ENCODE results near the gene RAF1.

Gene RAF1

GRCh38 chr3:12663936-12664908 lies at the start of gene RAF1:
Gene RAF1, minus strand, starts transcription at chr3:12664117. Its CDS starts 45,396 bp downstream, at chr3:12618721.
- H3K4me3 ChIP-seq (ENCODE audit: low read length) = peak within 1 kb of the TSS; percentile 91
- peak; percentile 99 for DNase-seq (ENCODE audit: low read depth)
- TF ChIP-seq CTCF (conservative IDR thresholded peaks at IDR 0.05; ENCODE audit: low read length) = 0 out of 2 replicates have a peak, but pooled peaks have one; percentile 9

GRCh38 chr3:12710062-12710461 lies 46.1 kb upstream of the RAF1 start:
- no peak for TF ChIP-seq CTCF (conservative IDR thresholded peaks at IDR 0.05; ENCODE audit: low read length)
- no peak for DNase-seq (ENCODE audit: low read depth)
- H3K4me3 ChIP-seq (ENCODE audit: low read length) = no peak overlapping the region

- TF ChIP-seq CTCF (conservative IDR thresholded peaks at IDR 0.05; ENCODE audit: low read length) = no peak
- no peak for DNase-seq (ENCODE audit: low read depth)
- H3K4me3 ChIP-seq (ENCODE audit: low read length) = no peak overlapping the region
Observed at GRCh38 chr3:12709334-12709733, 45.4 kb upstream of the RAF1 start.

- peak; percentile 88 for DNase-seq (ENCODE audit: low read depth)
- peak; percentile 56 for TF ChIP-seq CTCF (conservative IDR thresholded peaks at IDR 0.05; ENCODE audit: low read length)
Observed at GRCh38 chr3:12708584-12709192, 44.8 kb upstream of the RAF1 start.

GRCh38 chr3:12707449-12707848 lies 43.5 kb upstream of the RAF1 start:
- H3K4me3 ChIP-seq (ENCODE audit: low read length) = no peak overlapping the region
- DNase-seq (ENCODE audit: low read depth) = peak; percentile 45

More at GRCh38 chr3:12708584-12709192, 44.8 kb upstream of the RAF1 start:
- no peak overlapping the region for H3K4me3 ChIP-seq (ENCODE audit: low read length)

GRCh38 chr3:12706504-12707253 lies 42.8 kb upstream of the RAF1 start:
- TF ChIP-seq CTCF (conservative IDR thresholded peaks at IDR 0.05; ENCODE audit: low read length) = peak; percentile 85
- no peak overlapping the region for H3K4me3 ChIP-seq (ENCODE audit: low read length)
- peak; percentile 67 for DNase-seq (ENCODE audit: low read depth)

More at GRCh38 chr3:12707449-12707848, 43.5 kb upstream of the RAF1 start:
- no peak; the same call in 1 of the 2 replicates for TF ChIP-seq CTCF (conservative IDR thresholded peaks at IDR 0.05; ENCODE audit: low read length)

All from AG10803 (cell line).